ENCODE data around the gene MYO5A.
"Not testable (repeated sequence)": the region's sequence is repeated elsewhere in the genome, so short reads cannot be mapped to it uniquely, and the experiment has no call there.

MYO5A gene

DNA sequence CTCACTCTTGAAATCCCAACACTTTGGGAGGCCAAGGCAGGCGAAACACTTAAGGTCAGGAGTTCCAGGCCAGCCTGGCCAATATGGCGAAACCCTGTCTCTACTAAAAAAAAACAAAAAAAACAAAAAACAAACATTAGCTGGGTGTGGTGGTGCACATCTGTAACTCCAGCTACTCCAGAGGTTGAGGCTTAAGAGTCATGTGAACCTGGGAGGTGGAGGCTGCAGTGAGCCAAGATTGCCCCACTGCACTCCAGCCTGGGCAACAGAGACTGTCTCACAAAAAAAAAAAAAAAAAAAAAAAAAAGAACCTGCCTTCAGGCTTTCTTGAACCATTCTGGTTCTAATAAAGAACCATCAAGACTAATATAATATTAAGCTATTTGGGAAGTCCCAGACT, 23.6 kb upstream of the MYO5A start (continued):
- TF ChIP-seq, protein P1, sequence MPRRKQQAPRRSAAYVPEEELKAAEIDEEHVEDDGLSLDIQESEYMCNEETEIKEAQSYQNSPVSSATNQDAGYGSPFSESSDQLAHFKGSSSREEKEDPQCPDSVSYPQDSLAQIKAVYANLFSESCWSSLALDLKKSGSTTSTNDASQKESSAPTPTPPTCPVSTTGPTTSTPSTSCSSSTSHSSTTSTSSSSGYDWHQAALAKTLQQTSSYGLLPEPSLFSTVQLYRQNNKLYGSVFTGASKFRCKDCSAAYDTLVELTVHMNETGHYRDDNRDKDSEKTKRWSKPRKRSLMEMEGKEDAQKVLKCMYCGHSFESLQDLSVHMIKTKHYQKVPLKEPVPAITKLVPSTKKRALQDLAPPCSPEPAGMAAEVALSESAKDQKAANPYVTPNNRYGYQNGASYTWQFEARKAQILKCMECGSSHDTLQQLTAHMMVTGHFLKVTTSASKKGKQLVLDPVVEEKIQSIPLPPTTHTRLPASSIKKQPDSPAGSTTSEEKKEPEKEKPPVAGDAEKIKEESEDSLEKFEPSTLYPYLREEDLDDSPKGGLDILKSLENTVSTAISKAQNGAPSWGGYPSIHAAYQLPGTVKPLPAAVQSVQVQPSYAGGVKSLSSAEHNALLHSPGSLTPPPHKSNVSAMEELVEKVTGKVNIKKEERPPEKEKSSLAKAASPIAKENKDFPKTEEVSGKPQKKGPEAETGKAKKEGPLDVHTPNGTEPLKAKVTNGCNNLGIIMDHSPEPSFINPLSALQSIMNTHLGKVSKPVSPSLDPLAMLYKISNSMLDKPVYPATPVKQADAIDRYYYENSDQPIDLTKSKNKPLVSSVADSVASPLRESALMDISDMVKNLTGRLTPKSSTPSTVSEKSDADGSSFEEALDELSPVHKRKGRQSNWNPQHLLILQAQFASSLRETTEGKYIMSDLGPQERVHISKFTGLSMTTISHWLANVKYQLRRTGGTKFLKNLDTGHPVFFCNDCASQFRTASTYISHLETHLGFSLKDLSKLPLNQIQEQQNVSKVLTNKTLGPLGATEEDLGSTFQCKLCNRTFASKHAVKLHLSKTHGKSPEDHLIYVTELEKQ (tag by site-specific recombination; IDR thresholded peaks at IDR 0.05; ENCODE audit: borderline replicate concordance) = no peak
- TF ChIP-seq, protein P2, sequence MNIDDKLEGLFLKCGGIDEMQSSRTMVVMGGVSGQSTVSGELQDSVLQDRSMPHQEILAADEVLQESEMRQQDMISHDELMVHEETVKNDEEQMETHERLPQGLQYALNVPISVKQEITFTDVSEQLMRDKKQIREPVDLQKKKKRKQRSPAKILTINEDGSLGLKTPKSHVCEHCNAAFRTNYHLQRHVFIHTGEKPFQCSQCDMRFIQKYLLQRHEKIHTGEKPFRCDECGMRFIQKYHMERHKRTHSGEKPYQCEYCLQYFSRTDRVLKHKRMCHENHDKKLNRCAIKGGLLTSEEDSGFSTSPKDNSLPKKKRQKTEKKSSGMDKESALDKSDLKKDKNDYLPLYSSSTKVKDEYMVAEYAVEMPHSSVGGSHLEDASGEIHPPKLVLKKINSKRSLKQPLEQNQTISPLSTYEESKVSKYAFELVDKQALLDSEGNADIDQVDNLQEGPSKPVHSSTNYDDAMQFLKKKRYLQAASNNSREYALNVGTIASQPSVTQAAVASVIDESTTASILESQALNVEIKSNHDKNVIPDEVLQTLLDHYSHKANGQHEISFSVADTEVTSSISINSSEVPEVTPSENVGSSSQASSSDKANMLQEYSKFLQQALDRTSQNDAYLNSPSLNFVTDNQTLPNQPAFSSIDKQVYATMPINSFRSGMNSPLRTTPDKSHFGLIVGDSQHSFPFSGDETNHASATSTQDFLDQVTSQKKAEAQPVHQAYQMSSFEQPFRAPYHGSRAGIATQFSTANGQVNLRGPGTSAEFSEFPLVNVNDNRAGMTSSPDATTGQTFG (tag by site-specific recombination; IDR thresholded peaks at IDR 0.05; ENCODE audit: borderline replicate concordance) = no peak
- TF ChIP-seq ZNF792 (tag by site-specific recombination; IDR thresholded peaks at IDR 0.05) (no peak), ZNF292 (tag by site-specific recombination; IDR thresholded peaks at IDR 0.05; ENCODE audit: borderline replicate concordance, low read depth) (no peak), ZNF223 (tag by site-specific recombination; IDR thresholded peaks at IDR 0.05) (no peak), ZFHX2 (tag by site-specific recombination; conservative IDR thresholded peaks at IDR 0.05) (no peak), TRIM28 (IDR thresholded peaks at IDR 0.05; ENCODE audit: borderline replicate concordance, low read length) (no peak)

DNA sequence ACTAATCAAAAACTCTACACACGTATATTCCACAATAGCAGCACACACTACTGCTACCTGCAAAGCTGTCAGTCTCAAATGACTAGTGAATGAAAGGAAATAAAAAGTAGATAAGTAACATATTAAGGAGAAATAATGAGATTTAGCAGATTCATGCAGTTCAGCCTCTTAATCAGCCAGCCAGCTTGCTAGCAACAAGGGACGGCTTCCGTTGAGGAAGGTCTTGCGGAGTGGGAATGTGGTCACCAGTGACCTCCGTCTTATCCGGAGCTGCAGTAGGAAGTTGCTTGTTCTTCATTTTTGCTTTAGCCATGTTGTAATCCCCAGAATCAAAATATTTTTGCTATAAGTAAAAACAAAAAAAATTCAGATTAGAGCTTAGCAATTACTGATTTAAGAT, 23.1 kb upstream of the MYO5A start:
- ChIA-PET CTCF (interaction anchor here (0.8 kb wide), 1 partner anchor 19 kb away, joined by 4 read pairs; no protein-coding TSS in a partner anchor), POLR2A (no interaction called here)
- H3K4me3 ChIP-seq (ENCODE audit: low read depth, low read length) = no peak overlapping the region
- H3K27ac ChIP-seq (ENCODE audit: extremely low read depth, low read depth, low read length) = no peak overlapping the region
- no peaks in the 10 kb centered on the region for H3K9me3 ChIP-seq (ENCODE audit: control insufficient read depth, insufficient read depth, low read depth, low read length)
- H3K36me3 ChIP-seq (ENCODE audit: control insufficient read depth in 2 of 2, insufficient read depth in 1 of 2, low read length in 2 of 2) = peaks cover 16 to 69% of the 10 kb centered on the region in 2 experiments; a peak in 2 of 3 replicates
- no peaks in the 10 kb centered on the region for H3K4me1 ChIP-seq (ENCODE audit: control insufficient read depth, insufficient read depth, low read length)
- no peak for TF ChIP-seq YY2 (tag by site-specific recombination; IDR thresholded peaks at IDR 0.05)
- TF ChIP-seq ZNF76 (tag by site-specific recombination; IDR thresholded peaks at IDR 0.05; ENCODE audit: borderline replicate concordance, low read depth) = no peak
- no peak for TF ChIP-seq ZNF654 (tag by site-specific recombination; IDR thresholded peaks at IDR 0.05; ENCODE audit: low read depth)
- no peak for TF ChIP-seq ZNF416 (tag by site-specific recombination; IDR thresholded peaks at IDR 0.05)
- no peak for TF ChIP-seq ZEB2 (tag by site-specific recombination; IDR thresholded peaks at IDR 0.05)
- no peak for TF ChIP-seq ZNF302 (tag by site-specific recombination; IDR thresholded peaks at IDR 0.05; ENCODE audit: low read depth)
- TF ChIP-seq ZNF529 (tag by site-specific recombination; IDR thresholded peaks at IDR 0.05; ENCODE audit: insufficient replicate concordance) = no peak
- TF ChIP-seq ZNF426 (tag by site-specific recombination; IDR thresholded peaks at IDR 0.05) = no peak
- no peak for TF ChIP-seq ZNF623 (tag by site-specific recombination; IDR thresholded peaks at IDR 0.05)
- TF ChIP-seq, protein P3, sequence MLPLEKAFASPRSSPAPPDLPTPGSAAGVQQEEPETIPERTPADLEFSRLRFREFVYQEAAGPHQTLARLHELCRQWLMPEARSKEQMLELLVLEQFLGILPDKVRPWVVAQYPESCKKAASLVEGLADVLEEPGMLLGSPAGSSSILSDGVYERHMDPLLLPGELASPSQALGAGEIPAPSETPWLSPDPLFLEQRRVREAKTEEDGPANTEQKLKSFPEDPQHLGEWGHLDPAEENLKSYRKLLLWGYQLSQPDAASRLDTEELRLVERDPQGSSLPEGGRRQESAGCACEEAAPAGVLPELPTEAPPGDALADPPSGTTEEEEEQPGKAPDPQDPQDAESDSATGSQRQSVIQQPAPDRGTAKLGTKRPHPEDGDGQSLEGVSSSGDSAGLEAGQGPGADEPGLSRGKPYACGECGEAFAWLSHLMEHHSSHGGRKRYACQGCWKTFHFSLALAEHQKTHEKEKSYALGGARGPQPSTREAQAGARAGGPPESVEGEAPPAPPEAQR (tag by site-specific recombination; IDR thresholded peaks at IDR 0.05) = no peak
- TF ChIP-seq KLF16 (tag by site-specific recombination; IDR thresholded peaks at IDR 0.05) = no peak
- TF ChIP-seq ZNF138 (tag by site-specific recombination; IDR thresholded peaks at IDR 0.05; ENCODE audit: borderline replicate concordance) = no peak
- TF ChIP-seq MEIS1 (CRISPR knock-in tag; IDR thresholded peaks at IDR 0.05; ENCODE audit: borderline replicate concordance) = no peak
- TF ChIP-seq ZNF510 (tag by site-specific recombination; IDR thresholded peaks at IDR 0.05; ENCODE audit: insufficient replicate concordance) = no peak
- no peak for TF ChIP-seq ZNF610 (tag by site-specific recombination; IDR thresholded peaks at IDR 0.05; ENCODE audit: borderline replicate concordance)
- TF ChIP-seq TRIM28 (IDR thresholded peaks at IDR 0.05; ENCODE audit: borderline replicate concordance, low read length) = no peak

DNA sequence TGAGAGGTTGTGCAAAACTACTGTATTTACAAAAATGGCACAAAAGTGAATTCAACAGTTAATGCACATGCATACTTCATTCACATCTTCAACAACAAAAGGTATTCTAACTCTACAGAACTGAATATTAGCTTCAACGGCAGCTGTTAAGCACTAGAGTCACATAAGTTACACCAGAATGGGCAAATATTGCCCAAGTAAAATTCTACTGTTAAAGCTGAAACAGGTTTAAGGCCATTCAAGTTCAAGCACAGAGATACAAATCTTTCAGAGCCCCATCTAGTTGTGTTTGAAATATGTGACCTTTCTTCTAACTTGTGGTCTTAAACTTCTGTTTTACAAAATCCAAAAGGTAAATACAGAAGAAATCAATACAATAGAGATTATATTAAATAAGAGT, 22.5 kb upstream of the MYO5A start:
- H3K4me1 ChIP-seq (ENCODE audit: control insufficient read depth, insufficient read depth, low read length); CTCF ChIA-PET; H3K27ac ChIP-seq (ENCODE audit: extremely low read depth, low read depth, low read length); POLR2A ChIA-PET; H3K9me3 ChIP-seq (ENCODE audit: control insufficient read depth, insufficient read depth, low read depth, low read length); H3K4me3 ChIP-seq (ENCODE audit: low read depth, low read length): not testable (repeated sequence)
- peaks cover 16 to 72% of the 10 kb centered on the region in 2 experiments; a peak in 2 of 3 replicates for H3K36me3 ChIP-seq (ENCODE audit: control insufficient read depth in 2 of 2, insufficient read depth in 1 of 2, low read length in 2 of 2)

All from HEK293 (cell line).